Measurements from ENCODE around the gene GRK5. TPM values are rescaled to one million over a fixed set of nuclear protein-coding genes. Genes with fewer than 3 reads are reported as not detected.
A peak's percentile ranks its signal among the peaks of the same experiment; 100 is the strongest.

GRK5 gene
- total RNA-seq, 2 donors from 2014 or later: 36.4 to 60.1 TPM

DNA sequence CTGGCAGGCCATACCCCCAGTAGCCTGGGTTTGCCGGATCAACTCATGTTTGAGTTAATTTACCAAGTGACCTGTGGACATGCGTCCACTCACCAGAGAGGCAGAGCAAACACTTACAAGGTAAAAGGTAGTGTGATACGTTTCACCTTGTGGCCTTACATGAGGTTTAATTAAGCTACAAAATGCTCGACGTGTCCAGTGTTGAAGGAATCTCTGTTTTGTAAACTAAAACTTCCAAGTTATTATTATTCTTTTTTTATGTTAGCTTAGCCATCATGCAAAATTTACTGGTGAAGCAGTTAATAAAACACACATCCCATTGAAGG, 292.3 kb downstream of the GRK5 start:
- DNase-seq: no peak
- intact Hi-C loops (cut with DNase I): no loop called here
- ATAC-seq: no peak

DNA sequence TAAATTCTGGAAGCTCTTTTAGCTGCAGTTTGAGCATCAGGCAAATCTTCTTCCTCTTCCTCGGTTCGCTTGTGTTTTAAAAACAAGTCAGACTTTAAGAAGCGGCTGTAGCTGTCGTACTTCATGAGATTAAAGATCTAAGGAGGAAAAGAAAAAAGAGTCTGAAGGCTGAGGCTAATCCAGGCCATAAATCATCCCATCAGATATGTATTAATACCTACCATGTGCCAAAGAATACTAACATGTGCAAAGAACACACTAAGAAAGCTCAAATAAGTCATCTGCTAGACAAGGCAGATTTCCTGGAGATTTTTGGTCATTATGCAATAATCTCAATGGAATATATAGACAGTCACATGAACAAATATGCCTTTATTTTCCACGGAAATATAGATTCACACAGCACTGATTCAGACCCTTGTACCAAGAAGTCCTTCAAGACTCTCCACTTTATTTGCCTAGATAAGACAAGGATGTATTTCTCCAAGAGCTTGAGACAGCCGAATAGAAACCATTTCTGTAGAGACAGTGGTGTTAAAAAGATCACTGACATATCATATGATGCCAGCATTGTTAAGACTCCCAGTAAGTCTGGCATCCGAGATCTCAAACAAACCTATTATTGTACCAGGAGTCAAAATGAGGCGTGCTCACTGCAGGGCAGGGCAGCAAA, 292.9 kb downstream of the GRK5 start:
- intact Hi-C loops (cut with DNase I): no loop called here
- ATAC-seq (no peak), DNase-seq (no peak)

DNA sequence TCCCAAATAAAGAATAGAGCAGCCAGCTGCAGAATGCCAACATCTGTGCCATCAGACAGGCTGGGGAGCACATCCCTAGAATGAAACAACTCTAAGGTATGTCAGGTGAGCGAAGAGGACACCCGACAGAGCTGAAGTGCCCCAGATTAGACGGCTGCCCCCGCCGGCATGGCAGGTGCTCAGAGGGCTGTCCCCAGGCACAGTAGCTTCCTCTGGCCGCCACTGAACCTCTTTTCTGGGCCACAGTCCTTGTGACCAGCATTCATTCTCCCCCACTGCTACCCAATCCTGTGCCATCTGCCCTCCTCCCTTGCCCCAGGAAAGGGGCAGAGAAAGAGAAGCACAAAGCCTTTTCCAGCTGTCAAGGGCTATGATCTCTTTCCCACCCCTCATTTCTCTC, 293.4 kb downstream of the GRK5 start:
- intact Hi-C loops (cut with DNase I): no loop called here
- no peak for ATAC-seq
- no peak for DNase-seq

DNA sequence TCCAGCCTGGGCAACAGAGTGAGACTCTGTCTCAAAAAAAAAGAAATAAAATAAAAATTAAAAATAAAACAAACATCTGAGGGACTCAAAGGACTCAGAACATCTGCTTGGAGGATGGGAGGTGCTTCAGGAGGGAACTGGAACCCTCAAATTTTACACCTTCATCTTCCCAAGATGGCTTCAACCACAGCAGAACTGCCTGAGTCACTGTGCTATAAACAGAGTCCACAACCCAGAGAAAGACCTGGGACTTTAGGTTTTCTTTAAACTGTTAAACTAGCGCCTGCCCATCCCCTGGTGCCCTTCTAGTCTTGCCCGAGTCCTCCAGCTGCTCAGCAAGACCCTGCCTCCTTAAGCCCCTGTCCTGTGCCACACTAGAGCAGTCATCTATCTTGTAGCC, 294.3 kb downstream of the GRK5 start:
- intact Hi-C loops (cut with DNase I): no loop called here
- ATAC-seq (no peak), DNase-seq (no peak)

GRCh38 chr10:119502209-119502608, 294.8 kb downstream of the GRK5 start:
- ATAC-seq (peak; percentile 29 to 45), DNase-seq (no peak)
- intact Hi-C loops (cut with DNase I): no loop called here

DNA sequence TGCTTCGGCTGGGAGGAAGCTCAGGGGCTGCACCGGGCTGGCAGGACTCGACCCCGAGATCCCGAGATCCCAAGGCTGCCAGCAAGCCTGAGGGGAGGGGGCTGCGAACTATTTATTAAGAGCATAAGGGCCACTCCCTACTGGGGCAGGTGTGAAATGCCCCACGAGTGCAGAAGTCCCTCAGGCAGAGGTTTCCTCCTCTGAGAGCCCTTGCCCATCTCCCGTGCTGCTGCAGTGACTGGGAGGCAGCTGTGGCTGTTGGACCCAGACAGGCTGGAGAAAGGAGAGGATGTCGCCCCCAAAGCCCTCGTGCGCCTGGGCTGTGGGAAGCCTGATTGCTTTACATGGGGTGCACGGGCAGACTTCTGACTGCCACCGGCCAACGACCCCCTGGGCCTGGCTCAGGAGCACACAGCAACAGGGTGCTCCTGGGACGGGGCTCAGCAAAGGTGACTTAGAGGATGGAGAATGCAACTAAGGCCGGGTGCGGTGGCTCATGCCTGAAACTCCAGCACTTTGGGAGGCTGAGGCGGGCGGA, 295.3 kb downstream of the GRK5 start:
- no peak for ATAC-seq
- intact Hi-C loops (cut with DNase I): no loop called here
- no peak for DNase-seq

GRCh38 chr10:119503821-119504220, 296.4 kb downstream of the GRK5 start:
- ATAC-seq: no peak
- DNase-seq: no peak
- intact Hi-C loops (cut with DNase I): no loop called here

DNA sequence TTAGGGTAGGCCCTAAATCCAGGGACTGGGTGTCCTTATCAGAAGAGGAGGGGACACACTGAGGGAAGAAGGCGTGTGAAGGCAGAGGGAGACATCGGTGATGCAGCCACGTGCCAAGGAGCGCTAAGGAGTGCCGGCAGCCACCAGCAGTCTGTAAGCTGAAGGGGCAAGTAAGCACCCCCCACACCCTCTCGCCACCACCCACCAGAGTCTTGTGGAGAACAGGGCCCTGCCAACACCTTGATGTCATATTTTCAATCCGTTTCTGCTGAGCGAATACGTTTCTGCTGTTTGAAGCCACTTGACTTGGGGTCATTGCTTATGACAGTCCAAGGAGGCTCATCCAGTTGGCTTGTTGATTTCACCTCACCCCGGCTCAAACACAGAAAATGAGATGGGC, 297.3 kb downstream of the GRK5 start:
- DNase-seq (no peak), ATAC-seq (no peak)
- intact Hi-C loops (cut with DNase I): no loop called here

- intact Hi-C loops (cut with DNase I): no loop called here
- peak; percentile 45 to 55 for ATAC-seq
- DNase-seq: no peak
Measured at GRCh38 chr10:119505131-119505551, 297.8 kb downstream of the GRK5 start.

Small RNAs within 50 kb of the gene (microRNA-seq; reads per million reads assigned to microRNA genes)
- 0 reads per million in 2 donors for gene MIR4681

Other genes with a start within 250 kb of the GRK5 start
- gene NANOS1, start 177.9 kb upstream of the GRK5 start, total RNA-seq: 1 to 10 TPM; 3.3 to 5.0 TPM
- 100 to 1,000 TPM in 1 of 2 donors, 10 to 100 TPM in 1; 70.0 to 106 TPM for gene EIF3A, start 126.8 kb upstream of the GRK5 start, total RNA-seq
- gene DENND10, start 103.5 kb upstream of the GRK5 start, total RNA-seq: 10 to 100 TPM; 22.6 to 25.4 TPM
- gene SFXN4, start 41.9 kb upstream of the GRK5 start, total RNA-seq: 10 to 100 TPM; 34.7 to 36.8 TPM
- gene PRDX3, start 28.8 kb upstream of the GRK5 start, total RNA-seq: 100 to 1,000 TPM; 162 to 183 TPM

All from left cardiac atrium (tissue), 4 donors.